NCI-H2196 treated with DMSO at 0.1 percent for 48 hours (cell line): Measurements from ENCODE around the gene THEMIS.
"Not testable (repeated sequence)": the region's sequence is repeated elsewhere in the genome, so short reads cannot be mapped to it uniquely, and the experiment has no call there.

Experiments used
- DNase-seq: peaks from one replicate; lab custom pipeline; 2025; ENCODE audit not compliant: unreplicated experiment; lab: John Stamatoyannopoulos, UW

The THEMIS gene

DNA sequence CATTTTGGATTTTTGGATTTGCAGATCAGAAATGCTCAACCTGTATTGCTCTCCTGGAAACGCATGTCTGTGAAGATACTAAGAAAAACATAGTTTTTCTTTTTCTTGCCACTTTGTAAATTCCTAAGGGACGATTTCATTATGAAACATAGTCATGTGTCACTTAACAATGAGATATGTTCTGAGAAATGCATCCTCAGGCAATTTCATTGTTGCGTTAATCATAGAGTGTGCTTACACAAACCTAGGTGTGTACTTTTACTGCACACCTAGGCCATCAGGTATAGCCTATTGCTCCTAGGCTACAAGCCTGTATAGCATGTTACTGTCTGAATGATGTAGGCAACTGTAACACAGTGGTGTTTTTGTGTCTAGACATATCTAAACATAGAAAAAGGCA is 13.4 kb upstream of the THEMIS start:
- DNase-seq: no peak

DNA sequence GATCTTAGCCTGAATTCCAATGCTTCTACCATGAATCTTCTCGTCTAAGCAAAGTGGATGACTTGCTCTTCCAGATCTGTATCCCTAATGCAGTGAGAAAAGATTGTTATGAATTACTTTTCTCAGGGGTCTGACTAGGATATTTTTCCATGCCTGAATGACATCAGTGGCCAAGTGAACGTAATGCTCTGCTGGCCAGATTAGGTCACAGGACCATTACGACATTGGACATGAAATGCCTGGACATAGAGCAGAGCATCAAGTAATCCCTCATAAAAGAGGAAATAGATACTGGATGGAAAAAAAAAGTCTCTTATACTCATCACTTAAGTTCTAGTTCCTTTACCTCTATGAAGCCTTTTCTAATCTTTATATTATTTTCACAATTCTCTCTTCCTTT is 12.1 kb upstream of the THEMIS start:
- no peak for DNase-seq

DNA sequence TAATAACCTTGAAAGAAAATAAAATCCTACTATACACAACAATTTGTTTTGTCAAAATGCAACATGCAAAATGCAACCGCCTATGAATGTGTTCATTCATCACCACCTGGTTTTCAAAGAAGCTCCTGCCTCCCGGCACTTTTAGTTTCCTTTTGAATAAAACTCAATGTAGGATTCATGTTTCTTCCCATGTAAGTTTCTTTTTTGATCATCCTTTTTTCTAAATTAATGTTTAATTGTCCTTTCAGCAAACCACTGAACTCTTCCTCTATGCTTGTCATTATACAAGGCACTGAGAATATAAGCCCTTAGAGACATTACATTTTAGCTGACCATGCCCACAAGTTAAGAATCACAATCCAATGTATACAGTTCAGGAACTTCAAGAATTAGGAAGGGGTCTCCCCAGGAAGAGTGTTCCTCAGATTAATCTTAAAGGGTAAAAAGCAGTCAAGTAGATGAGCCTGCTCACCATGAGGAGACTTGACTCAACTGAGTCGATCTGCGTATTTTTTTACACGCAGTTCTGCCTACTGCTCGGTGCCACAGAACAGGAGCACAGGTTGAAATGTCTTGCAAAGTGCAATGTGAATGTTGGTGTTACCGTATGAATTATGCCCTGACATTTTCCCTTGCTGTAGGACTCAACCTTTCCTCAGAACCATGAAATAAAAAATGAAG is 7.2 kb upstream of the THEMIS start:
- DNase-seq: no peak

DNA sequence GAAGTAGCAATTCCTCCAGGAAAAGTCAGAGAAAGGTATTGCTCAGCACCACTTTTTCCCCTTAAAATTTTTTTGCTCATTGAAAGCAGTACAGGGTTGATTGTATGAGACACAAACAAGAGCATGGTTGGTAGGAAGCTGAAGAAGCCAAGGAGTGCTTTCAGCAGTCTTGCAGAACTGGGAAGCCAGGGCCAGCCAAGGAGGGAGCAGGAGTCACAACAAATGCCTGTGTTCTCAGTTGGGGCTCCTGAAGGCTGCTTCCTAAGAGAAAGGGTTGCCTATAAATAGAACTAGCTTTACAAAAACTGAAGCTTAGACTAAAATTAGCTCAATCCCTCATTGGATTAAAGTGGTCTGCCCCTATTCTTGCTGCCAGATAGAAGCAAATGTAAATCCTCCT is 3.3 kb upstream of the THEMIS start:
- DNase-seq: no peak

DNA sequence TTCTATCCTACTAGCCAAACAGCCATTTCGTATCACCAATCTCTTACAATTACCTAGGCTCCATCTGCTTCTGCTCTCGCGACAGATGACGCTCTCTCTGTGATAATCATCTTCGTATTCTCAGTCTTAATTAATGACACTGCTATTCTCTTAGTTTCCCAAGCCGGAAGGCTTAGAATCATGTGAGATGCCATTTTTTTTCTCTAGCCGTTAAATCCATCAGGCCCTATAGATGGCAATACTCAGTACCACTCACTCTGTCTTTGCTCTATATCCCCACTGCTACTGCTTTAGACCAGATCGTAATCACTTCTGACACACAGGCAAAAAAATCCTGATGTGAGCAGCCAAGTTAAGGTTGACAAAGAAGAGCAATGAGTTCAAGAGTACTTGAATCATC is 2.1 kb upstream of the THEMIS start:
- no peak for DNase-seq

DNA sequence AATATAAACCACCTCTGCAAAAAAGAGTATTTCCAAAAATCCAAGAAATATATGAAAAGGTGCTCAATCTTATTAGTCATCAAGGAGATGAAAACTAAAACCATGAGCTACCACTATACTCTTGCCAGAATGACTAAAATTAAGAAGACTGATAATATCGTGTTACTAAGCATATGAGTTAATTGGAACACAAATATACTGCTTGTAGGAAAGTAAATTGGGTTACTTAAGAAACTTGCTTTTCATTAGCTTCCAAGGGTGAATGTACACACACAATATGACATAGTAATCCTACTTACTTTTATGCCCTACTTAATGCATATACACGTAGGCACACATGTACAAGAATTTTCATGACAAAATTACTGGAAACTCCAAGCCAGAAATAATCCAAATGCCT is 3.4 kb downstream of the THEMIS start:
- no peak for DNase-seq

DNA sequence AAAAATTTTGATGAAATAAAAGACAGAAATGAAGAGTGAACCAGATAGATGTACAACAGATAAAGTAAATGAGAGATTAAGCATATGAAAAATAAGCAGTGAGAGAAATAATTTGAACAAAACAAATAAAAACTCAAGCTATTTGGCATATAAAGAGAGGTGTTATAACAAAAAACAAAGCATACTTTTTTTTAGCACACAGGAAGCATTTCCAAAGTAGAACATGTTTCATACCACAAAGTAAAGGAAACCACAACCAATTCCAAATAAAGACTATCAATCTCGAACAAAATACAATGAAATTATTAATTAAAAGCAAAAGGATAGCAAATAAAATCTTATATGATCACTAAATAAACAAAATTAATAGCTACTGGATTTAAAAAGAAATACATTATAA is 6.8 kb downstream of the THEMIS start:
- DNase-seq: no peak

DNA sequence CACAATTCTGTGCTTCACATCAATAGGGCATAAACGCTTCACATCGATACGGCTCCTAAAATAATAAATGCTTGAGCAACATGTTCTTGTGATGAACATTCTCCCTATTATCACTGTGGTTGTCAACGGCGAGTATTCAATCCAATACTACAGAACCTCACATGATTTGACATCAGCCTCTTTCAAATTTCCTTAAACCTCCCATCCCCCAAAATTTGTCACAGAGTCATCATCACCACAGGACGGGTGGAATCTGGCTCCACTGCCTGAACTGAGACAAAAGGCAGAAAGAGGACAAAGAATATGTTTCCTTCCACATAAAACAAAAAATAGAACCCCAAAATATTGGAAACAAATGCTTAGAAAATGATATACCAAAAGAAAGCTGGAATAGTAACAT is 7.3 kb downstream of the THEMIS start:
- no peak for DNase-seq

DNA sequence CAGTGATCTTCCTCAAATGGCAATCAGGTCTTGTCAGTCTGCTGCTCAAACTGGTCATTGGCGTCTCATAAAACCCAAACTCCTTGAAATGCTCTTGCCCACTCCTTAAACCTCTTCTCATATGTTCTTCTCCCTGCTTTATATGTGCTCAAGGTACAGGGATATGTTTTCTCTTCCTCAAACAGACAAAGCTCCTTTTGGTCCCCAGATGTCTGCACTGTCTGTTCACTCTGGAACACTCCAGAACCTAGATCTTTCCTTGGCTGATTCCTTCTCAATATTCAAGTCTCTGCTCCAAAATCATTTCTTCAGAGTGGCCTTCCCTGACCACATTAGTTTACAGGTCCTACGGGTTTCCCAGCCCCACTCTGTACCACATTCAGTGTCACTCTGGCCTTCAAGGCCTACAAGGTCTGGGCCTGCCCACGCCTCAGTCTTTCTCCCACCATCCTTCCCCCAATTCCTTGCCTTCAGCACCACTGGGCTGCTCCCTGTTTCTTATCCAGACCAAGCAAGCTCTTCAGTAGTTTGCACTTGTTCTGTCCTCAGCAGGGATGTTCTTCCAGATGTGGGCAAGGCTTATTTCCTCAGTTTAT is 9.0 kb downstream of the THEMIS start:
- DNase-seq: no peak

DNA sequence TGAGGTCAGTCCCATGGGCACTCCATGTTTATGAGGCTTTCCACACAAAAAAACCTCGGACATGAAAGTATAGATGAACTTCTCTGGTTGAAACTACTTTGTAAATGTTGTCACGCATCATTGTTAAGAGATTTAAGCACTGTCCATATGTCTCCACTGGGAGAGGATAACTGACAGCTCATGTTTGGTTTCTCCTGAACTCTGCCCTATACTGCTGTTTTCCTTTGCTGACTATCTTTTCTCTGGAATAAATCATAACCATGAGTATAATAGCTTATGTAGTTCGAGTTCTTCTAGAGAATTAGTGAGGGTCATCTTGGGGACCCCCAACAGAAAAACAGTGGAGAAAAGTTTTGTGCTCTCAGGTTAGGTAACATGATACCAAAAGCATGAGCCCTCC is 14.3 kb downstream of the THEMIS start:
- DNase-seq: no peak

DNA sequence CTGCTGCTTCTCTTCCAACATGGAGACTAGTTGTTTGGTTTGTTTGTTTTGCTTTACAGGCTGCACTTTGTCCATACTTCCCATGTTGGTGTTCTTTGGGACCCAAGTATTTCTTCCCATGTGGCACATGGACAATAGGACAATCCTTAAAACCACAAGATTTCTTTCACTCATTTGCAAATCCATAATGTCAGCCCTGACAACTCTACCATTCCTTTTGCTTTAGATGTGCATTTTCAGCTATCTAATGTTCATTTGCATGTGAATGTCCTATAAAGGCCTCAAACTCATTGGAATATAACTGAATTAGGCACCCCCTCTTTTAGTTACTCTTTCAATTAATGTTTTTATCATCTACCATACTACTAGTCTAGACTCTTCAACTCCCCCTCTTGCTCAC is 16.7 kb downstream of the THEMIS start:
- DNase-seq: no peak

DNA sequence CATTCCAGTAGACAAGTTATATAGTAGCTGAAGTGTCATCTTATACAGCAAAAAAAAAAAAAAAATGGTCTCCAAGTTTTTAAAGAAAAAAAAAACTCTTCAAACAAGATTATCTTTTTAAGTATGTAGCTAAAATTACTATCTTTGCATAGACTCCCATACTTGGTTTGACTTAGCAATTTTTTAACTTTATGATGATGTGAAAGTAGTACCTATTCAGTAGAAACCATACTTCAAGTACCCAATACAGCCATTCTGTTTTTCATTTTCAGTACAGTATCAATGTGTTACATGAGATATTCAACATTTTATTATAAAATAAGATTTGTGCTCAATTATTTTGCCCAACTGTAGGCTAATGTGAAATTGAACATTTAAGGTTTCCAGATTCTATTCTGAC is 18.9 kb downstream of the THEMIS start:
- not testable (repeated sequence) for DNase-seq

DNA sequence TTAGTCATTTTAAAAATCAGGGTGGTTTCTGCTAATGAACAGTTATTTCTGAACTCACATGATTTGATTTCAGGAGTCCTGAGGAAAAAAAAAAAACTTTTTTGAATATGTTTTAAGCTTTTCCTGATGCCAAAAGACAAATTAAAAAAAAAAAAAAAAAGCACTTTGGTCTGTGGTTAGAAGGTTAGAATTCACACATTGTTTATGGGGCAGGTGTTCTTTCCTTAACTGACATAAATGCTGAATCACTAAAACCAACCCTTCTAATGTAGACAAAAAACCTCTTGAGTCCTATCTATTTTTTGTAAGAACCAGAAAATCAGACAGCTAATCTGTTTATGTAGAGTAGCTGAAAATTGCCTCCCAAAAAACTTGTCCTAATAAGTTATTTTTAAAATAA is 20.4 kb downstream of the THEMIS start:
- no peak for DNase-seq

DNA sequence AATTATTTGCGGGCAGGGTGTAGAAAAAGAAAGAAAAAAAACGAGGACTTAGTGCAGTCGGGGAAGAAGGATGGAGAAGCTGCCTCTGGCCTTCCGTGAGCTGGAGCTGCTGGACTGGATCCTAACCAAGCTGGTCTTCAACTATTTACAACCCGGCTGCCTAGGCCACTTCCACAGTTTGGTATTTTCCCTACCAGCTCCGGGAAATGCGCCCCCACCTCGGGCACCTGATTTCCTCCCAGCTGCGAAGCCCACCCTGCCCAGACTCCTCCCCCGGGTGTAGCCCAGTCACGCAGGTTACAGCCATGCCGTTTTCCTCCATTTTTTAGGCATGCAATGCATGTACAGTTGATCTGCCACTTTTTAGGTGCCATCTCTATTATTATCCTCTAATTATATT is 21.2 kb downstream of the THEMIS start:
- DNase-seq: no peak

DNA sequence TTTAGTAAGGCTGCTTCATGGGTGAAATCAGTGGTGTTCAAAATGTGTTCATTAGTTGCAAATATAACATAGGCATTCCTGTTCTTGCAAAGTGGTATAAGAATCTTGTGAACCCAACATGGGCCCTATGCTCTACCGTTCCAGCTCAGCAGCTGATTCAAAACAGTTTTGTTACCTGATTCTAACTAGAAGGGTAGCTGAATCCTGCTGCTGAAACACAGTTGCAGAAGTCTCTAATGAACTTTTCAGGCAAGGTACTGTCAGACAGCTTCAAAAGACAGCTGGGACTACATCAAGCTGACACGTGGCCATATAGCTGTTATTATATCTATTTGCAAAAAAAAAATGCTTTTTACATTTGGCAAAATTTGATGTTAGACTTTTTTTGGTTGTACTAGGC is 22.7 kb downstream of the THEMIS start:
- DNase-seq: no peak

DNA sequence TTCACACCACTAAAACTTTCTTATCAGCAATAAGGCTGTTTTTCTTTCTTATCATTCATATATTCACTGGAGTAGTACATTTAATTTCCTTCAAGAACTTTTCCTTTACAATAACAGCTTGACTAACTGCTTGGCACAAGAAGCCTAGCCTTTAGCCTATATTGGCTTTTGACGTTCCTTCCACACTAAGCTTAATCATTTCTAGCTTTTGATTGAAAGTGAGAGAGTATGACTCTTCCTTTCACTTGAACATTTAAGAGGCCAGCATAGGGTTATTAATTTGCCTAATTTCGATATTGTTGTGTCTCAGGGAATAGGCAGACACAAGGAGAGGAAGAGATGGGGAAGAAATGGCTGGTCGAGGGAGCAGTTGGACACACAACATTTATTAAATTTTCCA is 23.6 kb downstream of the THEMIS start:
- no peak for DNase-seq

DNA sequence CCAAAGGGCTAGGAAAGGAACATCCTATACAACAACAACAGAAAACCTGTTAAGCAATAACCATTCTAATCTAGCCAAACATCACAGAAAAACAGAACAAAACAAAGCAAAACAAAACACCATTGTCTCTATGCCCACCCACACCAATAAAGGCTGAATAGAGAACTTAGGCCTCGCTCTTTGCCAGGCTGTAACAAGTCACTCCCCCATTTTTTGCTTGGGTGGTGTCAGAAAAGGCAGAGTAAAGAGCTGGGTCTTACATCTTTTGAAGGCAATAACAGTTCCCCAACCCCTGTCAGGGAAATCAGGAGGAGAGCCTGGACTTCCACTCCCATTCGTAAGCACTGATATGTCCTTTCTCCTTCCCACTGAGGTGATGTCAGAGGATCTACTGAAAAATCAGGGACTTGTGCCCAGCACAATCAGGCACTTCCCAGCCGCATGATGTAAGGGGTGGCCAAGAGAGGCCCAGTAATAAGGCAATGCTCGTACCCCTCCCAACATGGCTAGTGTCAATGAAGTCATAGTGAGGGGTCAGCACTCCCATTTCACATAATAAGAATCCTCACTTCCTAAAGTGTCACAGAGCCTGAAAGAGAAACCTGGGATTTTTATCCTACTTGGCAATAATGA is 31.0 kb downstream of the THEMIS start:
- no peak for DNase-seq

DNA sequence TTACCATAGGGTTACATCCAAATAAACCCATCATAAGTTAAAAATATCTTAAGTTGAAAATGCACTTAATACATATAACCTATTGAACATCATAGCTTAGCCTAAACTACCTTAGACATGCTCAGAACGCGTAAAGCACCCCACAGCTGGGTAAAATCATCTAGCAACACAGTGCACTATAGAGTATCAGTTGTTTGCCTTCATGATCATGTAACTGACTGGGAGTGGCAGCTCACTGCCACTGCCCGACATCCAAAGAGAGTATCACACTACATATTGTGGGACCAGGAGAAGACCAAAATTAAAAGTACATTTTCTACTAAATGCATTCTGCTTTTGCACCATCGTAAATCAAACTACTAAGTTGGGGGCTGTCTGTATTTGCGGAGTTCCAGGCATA is 31.7 kb downstream of the THEMIS start:
- DNase-seq: no peak

DNA sequence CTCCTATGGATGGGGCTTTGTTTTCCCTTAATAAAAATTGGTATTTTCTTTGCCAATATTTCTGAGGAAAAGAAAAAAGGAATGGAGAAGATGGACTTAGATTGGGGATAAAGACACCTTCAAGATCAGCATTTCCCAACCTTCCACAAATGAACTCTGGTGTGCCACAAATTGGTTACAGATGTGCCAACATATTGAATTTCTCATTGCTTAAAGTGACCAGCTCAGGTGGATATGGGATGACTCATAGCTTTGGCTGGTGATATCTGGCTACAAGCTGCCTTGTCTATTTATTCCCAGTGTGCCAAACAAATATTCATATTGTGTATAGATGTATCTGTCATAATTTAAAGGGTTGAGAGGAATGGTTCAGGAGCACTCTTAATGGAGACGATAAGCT is 32.5 kb downstream of the THEMIS start:
- no peak for DNase-seq

DNA sequence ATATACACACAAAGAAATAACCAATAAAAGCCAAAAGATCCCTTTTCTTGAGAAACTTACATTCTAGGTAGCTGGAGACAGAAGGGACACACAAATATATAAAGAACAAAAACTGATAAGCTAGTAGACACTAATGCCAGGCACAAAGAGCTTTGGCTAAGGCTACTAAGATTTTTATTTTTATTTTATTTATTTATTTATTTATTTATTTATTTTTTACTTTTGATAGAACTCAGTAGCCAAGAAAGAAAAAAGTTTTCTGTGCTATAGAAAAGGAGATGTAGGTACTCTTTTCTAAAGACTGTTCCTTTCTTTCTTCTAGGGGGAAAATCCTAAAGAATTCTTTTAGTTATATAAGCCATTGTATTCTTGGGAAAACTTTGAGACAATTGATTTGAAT is 34.1 kb downstream of the THEMIS start:
- DNase-seq: no peak

DNA sequence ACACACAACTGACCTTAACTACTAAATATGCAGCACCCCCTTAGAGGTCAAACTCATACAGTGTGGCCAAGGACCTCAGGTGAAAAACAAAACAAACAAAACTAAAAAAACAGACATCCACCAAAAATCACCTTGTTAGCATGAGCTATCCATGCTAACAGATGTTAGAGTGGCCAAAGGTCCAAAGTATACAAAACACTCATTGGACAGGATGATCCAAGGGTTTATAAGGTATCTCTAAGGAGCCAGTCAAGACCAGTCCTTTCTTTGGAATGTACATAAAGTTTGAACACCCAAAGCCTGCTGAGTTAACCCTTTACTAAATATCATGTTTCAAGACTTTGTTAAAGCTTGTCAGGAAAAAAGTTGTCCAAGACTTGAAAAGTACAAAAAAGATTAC is 35.8 kb downstream of the THEMIS start:
- DNase-seq: no peak

DNA sequence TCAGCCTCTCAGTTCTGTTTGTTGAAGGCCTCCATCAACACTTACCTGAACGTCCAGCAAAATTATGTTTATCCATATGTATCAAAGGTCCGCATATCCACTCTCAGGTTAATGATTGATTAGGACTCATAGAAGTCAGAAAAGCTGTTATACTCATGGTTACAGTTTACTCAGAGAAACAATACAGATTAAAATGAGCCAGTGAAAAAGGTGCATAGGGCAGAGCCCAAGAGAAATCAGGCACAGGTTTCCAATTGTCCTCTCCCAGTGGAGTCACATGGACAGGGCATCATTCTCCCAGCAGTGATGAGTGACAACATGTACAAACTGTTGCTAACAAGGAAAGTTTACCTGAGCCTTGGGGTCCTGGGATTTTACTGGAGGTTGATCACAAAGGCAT is 36.2 kb downstream of the THEMIS start:
- no peak for DNase-seq

DNA sequence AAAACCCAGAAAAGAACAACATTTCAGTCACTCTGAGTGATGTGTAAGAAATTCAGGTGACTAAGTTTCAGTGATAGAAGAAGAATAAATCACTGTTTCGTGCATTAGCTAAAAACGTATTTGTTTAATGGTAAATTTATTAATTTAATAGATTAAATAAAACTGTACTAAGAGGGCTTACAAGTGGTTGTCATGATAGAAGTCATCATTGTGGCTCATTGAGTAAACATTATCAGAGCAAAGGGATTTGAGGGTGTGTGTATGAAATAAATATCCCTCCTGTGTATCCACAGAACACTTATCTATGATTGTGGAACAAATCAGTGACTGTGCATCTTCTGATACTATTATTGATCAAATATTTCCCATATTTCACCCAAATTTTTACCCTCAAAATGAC is 40.1 kb downstream of the THEMIS start:
- DNase-seq: no peak
